ENCODE measurements around the gene RND3. TPM values are rescaled to one million over a fixed set of nuclear protein-coding genes. Genes with fewer than 3 reads are reported as not detected.

The RND3 gene
- total and polyA plus RNA-seq, 10 of the 15 experiments (the other 5 are each of a cell fraction or from before 2014, with no cell fraction given): 0.38 to 18.3 (median 0.93) TPM

DNA sequence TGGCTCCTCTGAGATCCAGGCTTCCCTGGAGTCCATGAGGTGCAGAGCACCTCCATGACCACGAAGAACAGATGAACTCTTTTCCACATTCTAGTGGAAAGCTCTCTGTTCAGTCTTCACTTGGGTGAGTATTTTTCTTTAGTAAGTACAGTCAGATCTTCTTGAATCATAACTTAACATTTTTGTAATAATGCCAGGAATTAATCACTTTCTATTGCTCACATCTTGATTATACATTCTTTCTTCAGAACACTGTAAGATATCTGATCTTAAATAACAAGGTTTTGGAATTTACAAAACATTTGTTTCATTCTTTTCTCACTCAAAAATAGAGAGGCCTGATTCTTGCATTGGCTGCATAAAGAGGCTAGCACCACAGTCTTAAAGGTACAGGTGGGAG is 45.4 kb upstream of the RND3 start:
- RAD21 ChIA-PET (ENCODE audit: unreplicated experiment): interaction anchor here (1.1 to 1.4 kb wide), 2 partner anchors 58 to 76 kb away, joined by 3 read pairs; no protein-coding TSS in a partner anchor
- ATAC-seq (no peak), DNase-seq (ENCODE audit: low read depth, low spot score) (no peak), FAIRE-seq (no peak)
- H3K79me2 ChIP-seq (ENCODE audit: control insufficient read depth, insufficient read depth, low read length): no peaks in the 10 kb centered on the region
- H2AFZ ChIP-seq (ENCODE audit: control insufficient read depth, low read depth, low read length): no peak overlapping the region
- H3K27me3 ChIP-seq (replicated peaks in 1 of 2; ENCODE audit: control insufficient read depth in 2 of 2, insufficient read depth in 2 of 2, low read length in 1 of 2): no peaks in the 10 kb centered on the region
- H3K36me3 ChIP-seq (ENCODE audit: control insufficient read depth in 2 of 2, insufficient read depth in 2 of 2, low read length in 1 of 2): no peaks in the 10 kb centered on the region; a peak in 1 of 4 replicates
- 0% methylated on average over 1 of the region's 1 CpG for WGBS (ENCODE audit: insufficient coverage, insufficient replicate concordance, low lambda C conversion rate, missing lambda C conversion rate)
- POLR2A ChIA-PET: interaction anchor here (0.7 to 0.9 kb wide), 2 partner anchors 8 to 22 kb away, joined by 3 read pairs; no protein-coding TSS in a partner anchor
- H3K9me3 ChIP-seq (replicated peaks; ENCODE audit: control insufficient read depth, insufficient read depth, low read length): no peaks in the 10 kb centered on the region; the same call in 2 of the 3 replicates
- no peak for TF ChIP-seq MYC (IDR thresholded peaks at IDR 0.05; ENCODE audit: insufficient read depth, insufficient read length, insufficient replicate concordance, low read length, severe bottlenecking)
- TF ChIP-seq ZNF384 (IDR thresholded peaks at IDR 0.05; ENCODE audit: borderline replicate concordance, low read depth, low read length): no peak
- TF ChIP-seq CBX5 (IDR thresholded peaks at IDR 0.05; ENCODE audit: low read depth): no peak
- TF ChIP-seq, protein P1, sequence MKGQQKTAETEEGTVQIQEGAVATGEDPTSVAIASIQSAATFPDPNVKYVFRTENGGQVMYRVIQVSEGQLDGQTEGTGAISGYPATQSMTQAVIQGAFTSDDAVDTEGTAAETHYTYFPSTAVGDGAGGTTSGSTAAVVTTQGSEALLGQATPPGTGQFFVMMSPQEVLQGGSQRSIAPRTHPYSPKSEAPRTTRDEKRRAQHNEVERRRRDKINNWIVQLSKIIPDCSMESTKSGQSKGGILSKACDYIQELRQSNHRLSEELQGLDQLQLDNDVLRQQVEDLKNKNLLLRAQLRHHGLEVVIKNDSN (IDR thresholded peaks at IDR 0.05; ENCODE audit: borderline replicate concordance, extremely low read length, insufficient read depth, low read depth, low read length): no peak
- no peak for TF ChIP-seq RBBP5 (conservative IDR thresholded peaks at IDR 0.05)
- TF ChIP-seq KAT2A (conservative IDR thresholded peaks at IDR 0.05; ENCODE audit: control insufficient read depth, low read depth, low read length): no peak
- no peak for TF ChIP-seq SREBF1 (IDR thresholded peaks at IDR 0.05; ENCODE audit: low read length)
- no peak for TF ChIP-seq EED (IDR thresholded peaks at IDR 0.05; ENCODE audit: low read depth)
- TF ChIP-seq RCOR1 (conservative IDR thresholded peaks at IDR 0.05; ENCODE audit: low read depth, low read length): no peak
- TF ChIP-seq MYB (IDR thresholded peaks at IDR 0.05; ENCODE audit: borderline replicate concordance, low read depth, low read length): no peak
- TF ChIP-seq, protein P2, sequence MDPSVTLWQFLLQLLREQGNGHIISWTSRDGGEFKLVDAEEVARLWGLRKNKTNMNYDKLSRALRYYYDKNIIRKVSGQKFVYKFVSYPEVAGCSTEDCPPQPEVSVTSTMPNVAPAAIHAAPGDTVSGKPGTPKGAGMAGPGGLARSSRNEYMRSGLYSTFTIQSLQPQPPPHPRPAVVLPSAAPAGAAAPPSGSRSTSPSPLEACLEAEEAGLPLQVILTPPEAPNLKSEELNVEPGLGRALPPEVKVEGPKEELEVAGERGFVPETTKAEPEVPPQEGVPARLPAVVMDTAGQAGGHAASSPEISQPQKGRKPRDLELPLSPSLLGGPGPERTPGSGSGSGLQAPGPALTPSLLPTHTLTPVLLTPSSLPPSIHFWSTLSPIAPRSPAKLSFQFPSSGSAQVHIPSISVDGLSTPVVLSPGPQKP (IDR thresholded peaks at IDR 0.05; ENCODE audit: low read depth, low read length): no peak
- in situ Hi-C loops (cut with MboI) (no loop called here), intact Hi-C loops (cut with micrococcal nuclease; ENCODE audit: unreplicated experiment) (no loop called here)
- H3K27ac ChIP-seq (ENCODE audit: control insufficient read depth, insufficient read depth): no peak overlapping the region
- no TSS peak for BruUV-seq (replicated peaks)
- H3K4me2 ChIP-seq (ENCODE audit: control insufficient read depth, insufficient read depth): no peak overlapping the region
- H3K4me3 ChIP-seq: no peak overlapping the region
- H4K20me1 ChIP-seq (ENCODE audit: control insufficient read depth, insufficient read depth): no peaks in the 10 kb centered on the region
- SMC1A ChIA-PET (ENCODE audit: uncharacterized antibody, unreplicated experiment): interaction anchor here (1.1 to 5.0 kb wide), 7 partner anchors 12 to 68 kb away, joined by 3 to 15 read pairs (median 5); no protein-coding TSS in a partner anchor
- CTCF ChIA-PET: interaction anchor here (3.9 kb wide), 1 partner anchor 15 kb away, joined by 16 read pairs; no protein-coding TSS in a partner anchor
- no peak overlapping the region for H3K9ac ChIP-seq (ENCODE audit: control insufficient read depth, insufficient read depth, low read length)
- H3K4me1 ChIP-seq (ENCODE audit: control insufficient read depth, insufficient read depth, low read length): no peaks in the 10 kb centered on the region; the same call in 1 of the 2 replicates
